IPS-20b (cell line): ENCODE measurements around the gene RGPD5.
"Not testable (repeated sequence)": the region's sequence is repeated elsewhere in the genome, so short reads cannot be mapped to it uniquely, and the experiment has no call there.

Source experiments
- H3K27ac ChIP-seq: one replicate; pipeline ENCODE4 v1.5.1; 2013; ENCODE audit warnings: low read length
- H3K27me3 ChIP-seq: 2 replicates; pipeline ENCODE4 v1.6.1; 2013; ENCODE audit warnings: mild to moderate bottlenecking, low read length, inconsistent platforms; ENCODE audit not compliant: insufficient read depth
- H3K36me3 ChIP-seq: 2 replicates; pipeline ENCODE4 v1.6.1; 2013; ENCODE audit warnings: low read depth, mild to moderate bottlenecking, inconsistent platforms, low read length, moderate library complexity; ENCODE audit not compliant: insufficient read depth
- H3K4me1 ChIP-seq: 2 replicates; pipeline ENCODE4 v1.6.1; 2013; ENCODE audit warnings: mild to moderate bottlenecking, control low read depth, inconsistent platforms, low read length, moderate library complexity; ENCODE audit not compliant: insufficient read depth
- H3K4me3 ChIP-seq: 2 replicates; pipeline ENCODE4 v1.5.1; 2013; ENCODE audit warnings: mild to moderate bottlenecking, low read length, inconsistent platforms
- H3K9ac ChIP-seq: 2 replicates; pipeline ENCODE4 v1.6.1; 2013; ENCODE audit warnings: low read depth, mild to moderate bottlenecking, inconsistent platforms, low read length, moderate library complexity
- H3K9me3 ChIP-seq: 2 replicates; pipeline ENCODE4 v1.6.1; 2013; ENCODE audit warnings: mild to moderate bottlenecking, low read depth, low read length, inconsistent platforms; ENCODE audit not compliant: insufficient read depth

RGPD5 gene

DNA sequence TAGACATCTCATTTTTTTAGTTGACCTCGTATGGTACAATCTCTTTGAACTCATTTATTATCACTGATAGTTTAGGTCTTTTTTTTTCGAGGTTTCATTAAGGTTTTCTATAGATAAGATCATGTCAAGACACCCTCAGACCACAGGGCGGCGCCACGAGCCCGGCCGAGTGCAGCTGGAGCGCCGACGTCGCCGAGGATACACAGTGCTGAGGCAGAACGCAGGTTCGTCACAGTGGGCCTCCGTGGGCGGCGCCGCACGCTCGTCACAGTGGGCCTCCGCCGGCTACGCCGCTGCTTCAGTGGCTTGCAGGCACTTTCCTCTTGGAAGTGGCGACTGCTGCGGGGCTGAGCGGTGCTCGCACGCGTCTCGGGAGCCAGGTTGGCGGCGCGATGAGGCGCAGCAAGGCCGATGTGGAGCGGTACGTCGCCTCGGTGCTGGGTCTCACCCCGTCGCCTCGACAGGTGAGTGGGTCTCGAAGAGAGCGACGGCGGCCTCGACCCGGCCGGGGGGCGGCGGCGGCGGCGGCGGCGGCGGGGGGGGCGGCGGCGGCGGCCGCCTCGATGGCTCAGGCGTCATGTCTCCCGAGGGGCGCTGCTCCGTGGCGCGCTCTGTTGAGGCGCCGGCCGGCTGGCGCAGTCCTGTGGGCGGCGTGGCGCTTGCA is at the start of gene RGPD5:
RGPD5 (plus strand) TSS at position 232 of the 664 bp plus-strand sequence; CDS start at position 393, 161 bp downstream.
- not testable (repeated sequence) for H3K4me1 ChIP-seq, H3K36me3 ChIP-seq, H3K9me3 ChIP-seq, H3K9ac ChIP-seq, H3K27ac ChIP-seq, H3K27me3 ChIP-seq, H3K4me3 ChIP-seq

DNA sequence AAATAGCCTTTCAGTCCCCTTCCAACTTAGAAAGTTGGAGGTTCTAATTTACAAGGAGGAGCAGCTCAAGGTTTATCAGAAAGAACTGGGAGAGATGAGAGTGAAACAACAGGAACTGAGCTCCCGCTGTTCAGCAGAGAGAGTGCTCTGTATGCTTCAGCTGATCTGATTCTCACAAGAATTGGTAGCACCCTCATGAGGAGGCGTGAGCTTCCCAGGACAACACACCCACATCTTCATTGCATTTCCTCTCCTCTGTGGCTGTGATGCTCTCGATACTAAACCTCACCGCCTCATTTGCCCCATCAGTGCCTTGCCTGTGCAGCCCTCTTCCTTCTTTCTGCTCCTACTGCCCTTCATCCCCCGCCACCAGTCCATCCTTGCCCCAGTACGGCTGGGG is 42.5 kb upstream of the RGPD5 start:
- not testable (repeated sequence) for H3K36me3 ChIP-seq, H3K27ac ChIP-seq, H3K27me3 ChIP-seq, H3K9me3 ChIP-seq, H3K4me1 ChIP-seq, H3K9ac ChIP-seq, H3K4me3 ChIP-seq

DNA sequence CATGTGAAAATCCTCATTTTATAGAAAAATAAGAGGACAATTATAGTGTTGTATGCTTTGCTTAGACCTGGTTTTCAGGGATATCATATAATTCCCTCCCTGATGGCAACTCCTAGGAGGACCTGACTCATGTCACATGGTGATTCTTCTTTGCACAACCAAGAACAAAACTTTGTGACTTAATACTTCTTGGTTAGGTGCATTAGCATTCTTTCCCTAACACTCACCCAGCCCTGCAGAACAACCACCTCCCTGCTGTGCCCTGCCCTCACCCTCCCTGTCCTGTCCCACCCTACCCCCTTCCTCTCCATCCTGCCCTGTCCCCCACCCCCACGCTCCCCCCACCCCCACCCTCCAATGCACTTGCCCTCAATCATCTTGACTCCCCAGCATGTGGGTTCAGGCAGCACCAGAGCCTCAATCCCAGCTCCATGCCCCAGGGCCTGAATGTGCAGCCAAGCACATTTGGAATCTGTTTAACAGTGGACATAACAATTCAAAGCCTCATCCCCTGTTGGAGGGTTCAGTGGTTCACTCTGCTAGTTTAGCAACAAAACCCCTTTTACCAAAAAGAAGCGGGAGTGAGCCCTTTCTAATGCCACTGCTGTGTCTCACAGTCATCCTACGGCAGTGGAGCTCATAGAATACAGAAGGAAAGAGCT is 36.8 kb upstream of the RGPD5 start:
- H3K9me3 ChIP-seq, H3K4me1 ChIP-seq, H3K36me3 ChIP-seq, H3K4me3 ChIP-seq, H3K27me3 ChIP-seq, H3K9ac ChIP-seq, H3K27ac ChIP-seq: not testable (repeated sequence)

DNA sequence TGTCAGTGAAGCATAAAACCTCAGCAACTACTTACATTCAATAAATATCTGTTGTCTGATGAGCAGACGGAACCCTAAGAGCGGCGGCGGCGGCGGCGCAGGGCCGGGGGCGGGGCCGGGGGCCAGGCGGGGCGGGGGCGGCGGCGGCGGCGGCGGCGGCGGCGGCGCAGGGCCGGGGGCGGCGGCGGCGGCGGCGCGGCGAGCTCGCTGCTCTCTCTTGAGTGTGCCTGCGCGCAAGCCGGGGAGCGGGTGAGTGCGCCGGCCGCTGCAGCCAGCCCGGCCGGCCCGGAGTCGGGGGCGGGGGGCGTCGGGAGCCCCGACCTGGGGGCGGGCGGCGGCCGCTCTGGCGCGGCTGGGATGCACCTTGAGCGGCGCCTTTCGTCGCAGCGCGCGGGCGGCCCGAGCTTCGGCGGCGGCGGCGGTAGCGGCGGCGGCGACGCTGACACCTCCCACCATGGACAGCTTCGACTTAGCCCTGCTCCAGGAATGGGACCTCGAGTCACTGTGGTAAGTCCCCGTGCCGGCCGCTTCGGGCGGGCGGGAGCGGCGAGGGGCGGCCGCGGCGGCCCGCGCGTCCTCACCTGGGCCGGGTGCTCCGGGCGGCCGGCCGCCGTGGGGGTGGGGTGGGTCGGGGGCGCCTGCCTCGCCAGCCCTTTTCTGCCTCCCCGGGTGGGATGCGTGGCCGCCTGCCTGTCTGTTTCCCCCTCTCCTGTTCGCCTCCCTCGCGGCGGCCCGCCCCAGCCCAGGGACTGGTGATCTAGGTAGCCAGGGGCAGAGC is 33.7 kb upstream of the RGPD5 start:
- not testable (repeated sequence) for H3K36me3 ChIP-seq, H3K4me3 ChIP-seq, H3K9ac ChIP-seq, H3K4me1 ChIP-seq, H3K27ac ChIP-seq, H3K9me3 ChIP-seq, H3K27me3 ChIP-seq

DNA sequence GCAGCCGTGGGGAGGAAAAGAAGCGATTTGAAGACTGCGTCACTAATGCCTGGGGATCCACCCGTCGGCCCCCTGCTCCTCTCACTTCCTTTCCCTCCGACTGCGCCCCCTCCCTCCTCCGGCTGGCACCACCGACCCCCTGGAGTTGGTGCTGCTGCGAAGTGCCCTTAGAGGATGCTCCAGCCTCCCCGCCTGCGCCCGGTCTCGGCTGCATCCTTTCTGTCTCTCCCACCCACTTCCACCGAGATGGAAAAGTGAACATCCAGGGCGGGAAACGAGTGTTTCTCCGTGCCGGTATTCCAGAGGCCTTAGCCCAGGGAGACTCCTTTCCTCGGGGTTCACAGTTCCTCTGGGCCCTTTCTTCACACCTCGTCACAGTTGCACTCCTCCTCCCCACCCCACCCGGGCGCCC is 33.1 kb upstream of the RGPD5 start:
- H3K9ac ChIP-seq, H3K36me3 ChIP-seq, H3K9me3 ChIP-seq, H3K27ac ChIP-seq, H3K4me1 ChIP-seq, H3K27me3 ChIP-seq, H3K4me3 ChIP-seq: not testable (repeated sequence)

DNA sequence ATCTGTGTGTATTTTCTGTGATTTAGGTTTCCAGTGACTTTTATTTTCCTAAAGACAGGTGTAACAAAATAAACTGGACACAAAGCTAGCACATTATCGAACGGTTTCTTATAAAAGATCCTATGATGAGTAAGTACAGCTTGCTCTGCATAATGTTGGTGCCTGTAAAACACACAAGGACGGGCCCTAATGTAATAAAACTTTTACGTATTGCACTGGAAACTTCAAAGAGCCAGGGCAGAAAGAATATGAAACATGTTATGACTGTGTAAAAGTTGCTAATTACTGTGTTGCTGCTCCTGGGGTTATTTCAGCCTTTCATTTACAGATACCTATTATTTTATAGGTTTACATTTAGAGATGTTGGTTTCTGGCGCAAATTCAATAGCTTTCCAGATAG is 32.1 kb upstream of the RGPD5 start:
- not testable (repeated sequence) for H3K36me3 ChIP-seq, H3K4me3 ChIP-seq, H3K27ac ChIP-seq, H3K9me3 ChIP-seq, H3K4me1 ChIP-seq, H3K27me3 ChIP-seq, H3K9ac ChIP-seq

DNA sequence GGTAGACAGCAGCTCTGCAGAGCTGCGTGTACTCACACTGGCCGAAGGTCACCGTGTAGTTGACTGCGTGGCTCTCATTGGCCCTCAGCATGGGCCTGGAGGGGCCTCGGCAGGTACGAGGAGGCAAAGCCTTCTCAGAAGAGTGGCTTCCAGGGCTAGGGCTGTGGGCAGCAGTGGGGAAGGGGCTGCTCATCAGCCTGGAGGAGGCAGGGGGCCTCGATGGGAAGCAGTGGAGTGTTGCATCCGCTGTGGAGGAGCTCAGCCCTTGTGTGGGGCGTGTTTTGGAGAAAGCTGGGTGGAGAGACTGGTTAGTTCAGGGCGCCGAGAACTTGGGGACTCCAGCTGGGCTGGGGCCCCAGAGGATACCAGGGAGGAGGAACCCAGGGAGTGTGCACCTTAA is 28.0 kb upstream of the RGPD5 start:
- not testable (repeated sequence) for H3K4me3 ChIP-seq, H3K9ac ChIP-seq, H3K27me3 ChIP-seq, H3K4me1 ChIP-seq, H3K27ac ChIP-seq, H3K9me3 ChIP-seq, H3K36me3 ChIP-seq

DNA sequence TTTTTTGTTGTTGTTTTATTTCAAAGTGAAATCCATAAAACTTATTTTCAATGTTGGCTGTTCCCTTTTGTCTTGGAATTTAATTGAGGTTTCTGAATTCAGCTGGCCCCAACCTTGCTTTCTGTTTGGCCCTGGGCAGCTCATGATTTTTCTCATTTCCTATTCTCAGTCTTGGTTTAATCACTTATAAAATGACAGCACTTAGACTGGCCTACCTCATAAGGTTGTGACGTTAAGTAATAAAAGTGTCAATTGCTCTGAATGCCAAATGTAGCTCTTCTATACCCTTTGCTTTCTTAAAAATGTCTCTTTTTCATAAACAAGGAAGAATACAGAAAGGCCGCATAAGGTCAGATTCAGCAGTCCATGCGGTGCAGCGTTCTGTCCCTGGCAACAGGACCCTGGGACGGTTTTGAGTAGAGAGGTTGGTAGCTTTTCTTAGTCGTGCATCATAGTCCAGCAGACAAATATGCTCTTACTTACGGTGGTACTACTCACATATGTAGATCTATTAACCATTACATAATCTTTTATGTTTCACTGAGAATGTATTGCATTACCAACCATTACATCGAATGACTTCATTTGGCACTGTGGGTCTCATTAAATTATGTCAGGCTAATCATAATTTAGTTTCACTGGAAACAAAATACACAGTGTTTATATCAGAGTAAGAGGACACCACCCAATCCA is 27.1 kb upstream of the RGPD5 start:
- not testable (repeated sequence) for H3K9ac ChIP-seq, H3K9me3 ChIP-seq, H3K4me1 ChIP-seq, H3K27ac ChIP-seq, H3K4me3 ChIP-seq, H3K27me3 ChIP-seq, H3K36me3 ChIP-seq

DNA sequence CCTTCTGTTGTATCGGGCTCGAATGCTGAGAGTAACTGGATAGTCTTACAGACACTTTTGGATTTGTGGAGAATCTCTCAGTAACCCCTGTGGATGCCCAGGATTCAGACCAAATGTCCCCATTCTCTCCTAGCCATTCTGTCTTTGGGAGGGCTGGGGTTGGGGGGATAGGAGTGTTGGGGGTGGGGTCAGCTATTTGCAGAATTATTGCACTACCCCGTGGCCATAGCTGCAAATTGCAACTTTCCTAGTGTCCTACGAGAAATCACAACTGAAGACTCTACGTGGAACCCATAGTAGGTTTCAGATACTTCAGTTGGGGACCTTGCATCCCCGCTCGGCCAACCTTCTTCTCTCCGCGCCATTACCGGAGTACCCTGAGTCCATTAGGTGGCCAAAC is 25.2 kb upstream of the RGPD5 start:
- H3K27ac ChIP-seq, H3K27me3 ChIP-seq, H3K36me3 ChIP-seq, H3K4me3 ChIP-seq, H3K9ac ChIP-seq, H3K9me3 ChIP-seq, H3K4me1 ChIP-seq: not testable (repeated sequence)

DNA sequence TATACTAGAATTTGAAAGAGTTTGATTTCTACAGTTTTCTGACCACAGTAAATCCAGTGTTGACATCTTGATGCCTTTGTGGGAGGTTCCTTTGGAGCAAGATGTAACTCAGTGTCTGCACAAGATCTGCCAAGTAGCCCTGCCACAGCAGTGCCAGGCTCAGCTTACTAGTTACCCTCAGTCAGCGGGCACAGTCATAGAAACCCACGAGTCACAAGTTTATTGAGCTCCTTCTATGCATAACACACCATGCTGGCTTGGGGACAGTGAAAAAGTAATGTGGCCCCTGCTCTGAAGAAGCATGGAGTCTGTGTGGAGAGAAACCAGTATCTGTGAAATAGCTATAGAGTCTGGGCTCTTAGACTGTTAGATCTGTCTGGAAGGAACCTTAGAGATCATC is 15.0 kb upstream of the RGPD5 start:
- not testable (repeated sequence) for H3K4me1 ChIP-seq, H3K9me3 ChIP-seq, H3K27ac ChIP-seq, H3K9ac ChIP-seq, H3K4me3 ChIP-seq, H3K36me3 ChIP-seq, H3K27me3 ChIP-seq

DNA sequence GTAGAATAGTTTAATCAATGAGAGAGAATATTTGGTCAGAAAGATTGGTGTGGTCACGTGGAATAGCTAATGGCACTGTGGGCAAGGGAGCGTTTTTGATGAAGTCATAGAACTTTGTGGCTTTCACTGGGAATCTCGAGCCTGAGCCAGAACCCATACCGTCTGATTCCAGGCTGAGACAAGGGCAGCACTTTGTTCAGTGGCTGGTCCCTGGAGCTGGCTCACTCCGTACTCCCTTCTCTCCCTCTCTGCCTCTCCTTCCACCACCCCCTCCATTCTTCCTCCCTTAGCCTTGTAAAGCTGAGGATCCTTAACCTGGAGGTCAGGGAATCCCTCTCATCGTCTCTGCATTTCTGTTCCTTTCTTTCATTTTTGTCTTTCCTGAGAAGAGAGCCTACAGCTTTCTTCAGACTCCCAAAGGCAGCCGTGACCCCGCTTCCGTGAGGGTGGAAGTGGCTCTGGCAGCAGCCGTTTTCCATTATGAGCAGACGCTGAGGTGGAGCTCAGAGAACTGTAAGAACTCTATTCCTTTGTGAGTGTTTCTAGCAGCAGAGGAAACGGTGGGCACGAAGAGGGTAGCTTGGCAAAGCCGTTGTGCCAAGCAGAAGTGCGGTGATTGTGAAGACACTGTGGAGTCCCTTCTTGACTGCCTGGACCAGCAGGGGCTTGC is 12.8 kb upstream of the RGPD5 start:
- not testable (repeated sequence) for H3K36me3 ChIP-seq, H3K27ac ChIP-seq, H3K9me3 ChIP-seq, H3K9ac ChIP-seq, H3K4me1 ChIP-seq, H3K27me3 ChIP-seq, H3K4me3 ChIP-seq
